ENCODE data around the gene NELFA. TPM values are rescaled to one million over a fixed set of nuclear protein-coding genes. Genes with fewer than 3 reads are reported as not detected.

Gene NELFA
- total and polyA plus RNA-seq, 10 of the 15 experiments (the other 5 are each of a cell fraction or from before 2014, with no cell fraction given), result 0.39 to 38.6 (median 16.7) TPM

DNA sequence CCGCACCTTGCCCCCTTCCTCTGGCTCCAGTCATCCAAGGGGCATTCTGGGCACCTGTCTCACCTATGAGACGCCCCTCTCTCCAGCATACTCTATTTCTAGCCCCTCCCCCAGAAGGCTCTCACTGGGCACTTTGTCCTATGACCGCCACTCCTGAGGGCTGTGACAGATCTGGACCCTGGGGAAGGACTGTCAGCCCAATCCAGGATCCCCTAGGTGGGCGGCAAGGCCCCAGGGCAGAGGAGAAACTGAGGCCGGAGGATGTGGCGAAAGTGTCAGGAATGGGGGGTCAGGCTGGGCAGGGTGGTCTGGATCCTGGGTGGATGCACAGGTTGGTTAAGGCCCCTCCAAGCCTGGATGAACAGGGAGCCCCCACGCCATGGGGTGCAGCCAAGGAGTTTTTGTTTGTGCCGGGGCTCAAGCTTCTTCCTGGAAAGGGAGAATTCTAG lies 34.2 kb upstream of the NELFA start:
- no peak overlapping the region; the same call in 1 of the 2 replicates for H3K4me2 ChIP-seq (ENCODE audit: control insufficient read depth, insufficient read depth)
- H3K79me2 ChIP-seq (ENCODE audit: control insufficient read depth, insufficient read depth, low read length), result no peaks in the 10 kb centered on the region
- H4K20me1 ChIP-seq (ENCODE audit: control insufficient read depth, insufficient read depth), result no peaks in the 10 kb centered on the region
- intact Hi-C loops (cut with micrococcal nuclease; ENCODE audit: unreplicated experiment) (no loop called here), in situ Hi-C loops (cut with MboI) (no loop called here)
- DNase-seq (ENCODE audit: low read depth, low spot score) (no peak), FAIRE-seq (no peak), ATAC-seq (no peak)
- peak overlapping the region; percentile 64; the same call in 1 of the 2 replicates for H3K4me3 ChIP-seq
- H3K27ac ChIP-seq (ENCODE audit: control insufficient read depth, insufficient read depth), result no peak overlapping the region
- no peaks in the 10 kb centered on the region for H3K36me3 ChIP-seq (ENCODE audit: control insufficient read depth in 2 of 2, insufficient read depth in 2 of 2, low read length in 1 of 2)
- TF ChIP-seq RELA (IDR thresholded peaks at IDR 0.05; ENCODE audit: borderline replicate concordance, partially characterized antibody) (no peak), SMC3 (IDR thresholded peaks at IDR 0.05; ENCODE audit: borderline replicate concordance, low read length) (no peak), PAX5 (IDR thresholded peaks at IDR 0.05; ENCODE audit: borderline replicate concordance, low read depth, low read length) (no peak), HDGF (IDR thresholded peaks at IDR 0.05) (no peak), CHD4 (IDR thresholded peaks at IDR 0.05) (no peak), EP300 (IDR thresholded peaks at IDR 0.05; ENCODE audit: borderline replicate concordance in 1 of 2, control insufficient read depth in 1 of 2, low read depth in 2 of 2, low read length in 2 of 2) (no peak), CBX5 (IDR thresholded peaks at IDR 0.05; ENCODE audit: low read depth) (no peak), BHLHE40 (IDR thresholded peaks at IDR 0.05; ENCODE audit: borderline replicate concordance in 1 of 2, low read depth in 2 of 2, low read length in 1 of 2) (no peak), FOXM1 (IDR thresholded peaks at IDR 0.05; ENCODE audit: low read depth, low read length) (no peak), TCF7 (IDR thresholded peaks at IDR 0.05; ENCODE audit: borderline replicate concordance) (no peak), NR2C1 (IDR thresholded peaks at IDR 0.05) (no peak), CREB1 (IDR thresholded peaks at IDR 0.05; ENCODE audit: low read depth) (no peak), ETV6 (conservative IDR thresholded peaks at IDR 0.05 in 1 of 2, IDR thresholded peaks at IDR 0.05 in 1 of 2; ENCODE audit: borderline replicate concordance in 1 of 2, low read depth in 1 of 2) (no peak), IKZF2 (IDR thresholded peaks at IDR 0.05) (no peak), ESRRA (IDR thresholded peaks at IDR 0.05; ENCODE audit: low read length) (no peak)
- 74% methylated on average over 8 of the region's 8 CpGs for WGBS (ENCODE audit: insufficient coverage, insufficient replicate concordance, low lambda C conversion rate, missing lambda C conversion rate)
- ChIA-PET POLR2A (no interaction called here), SMC1A (ENCODE audit: uncharacterized antibody, unreplicated experiment) (no interaction called here), RAD21 (ENCODE audit: unreplicated experiment) (no interaction called here), CTCF (no interaction called here)
- no TSS peak for BruUV-seq (replicated peaks)
- H2AFZ ChIP-seq (ENCODE audit: control insufficient read depth, low read depth, low read length), result no peak overlapping the region
- peaks cover 8% of the 10 kb centered on the region; the same call in 1 of the 2 replicates for H3K4me1 ChIP-seq (ENCODE audit: control insufficient read depth, insufficient read depth, low read length)
- H3K27me3 ChIP-seq (replicated peaks in 1 of 2; ENCODE audit: control insufficient read depth in 2 of 2, insufficient read depth in 2 of 2, low read length in 1 of 2), result peaks cover 3 to 4% of the 10 kb centered on the region in 2 experiments; a peak in 3 of 4 replicates
- H3K9ac ChIP-seq (ENCODE audit: control insufficient read depth, insufficient read depth, low read length), result no peak overlapping the region
- no peaks in the 10 kb centered on the region for H3K9me3 ChIP-seq (replicated peaks; ENCODE audit: control insufficient read depth, insufficient read depth, low read length)

Measured in GM12878 (cell line).